IPS-18a (cell line): Measurements from ENCODE around the gene PI4K2A.

Experiments
- H3K27ac ChIP-seq: one replicate; pipeline ENCODE4 v1.5.1; 2013; ENCODE audit warnings: low read length
- H3K27me3 ChIP-seq: one replicate; pipeline ENCODE4 v1.6.1; 2013; ENCODE audit warnings: mild to moderate bottlenecking, low read length; ENCODE audit not compliant: control insufficient read depth, insufficient read depth
- H3K36me3 ChIP-seq: one replicate; pipeline ENCODE4 v1.6.1; 2013; ENCODE audit warnings: low read depth, low read length; ENCODE audit not compliant: control insufficient read depth
- H3K4me1 ChIP-seq: one replicate; pipeline ENCODE4 v1.6.1; 2013; ENCODE audit warnings: low read depth, low read length; ENCODE audit not compliant: control insufficient read depth
- H3K4me3 ChIP-seq: one replicate; pipeline ENCODE4 v1.5.1; 2013; ENCODE audit warnings: low read length
- H3K9ac ChIP-seq: one replicate; pipeline ENCODE4 v1.6.1; 2013; ENCODE audit warnings: mild to moderate bottlenecking, low read length, moderate library complexity
- H3K9me3 ChIP-seq: one replicate; pipeline ENCODE4 v1.6.1; 2013; ENCODE audit warnings: low read depth, low read length; ENCODE audit not compliant: control insufficient read depth

Gene PI4K2A

GRCh38 chr10:97608991-97609561 is 31.4 kb upstream of the PI4K2A start:
- Histone ChIP-seq H3K4me1 (no peaks in the 10 kb centered on the region), H3K9ac (no peak overlapping the region), H3K9me3 (no peaks in the 10 kb centered on the region), H3K27me3 (no peaks in the 10 kb centered on the region), H3K36me3 (no peaks in the 10 kb centered on the region), H3K27ac (no peak overlapping the region), H3K4me3 (no peak overlapping the region)

GRCh38 chr10:97611473-97611872 is 29.0 kb upstream of the PI4K2A start:
- no peak overlapping the region for H3K9ac ChIP-seq
- no peaks in the 10 kb centered on the region for H3K36me3 ChIP-seq
- no peaks in the 10 kb centered on the region for H3K9me3 ChIP-seq
- no peaks in the 10 kb centered on the region for H3K27me3 ChIP-seq
- H3K27ac ChIP-seq = no peak overlapping the region
- no peaks in the 10 kb centered on the region for H3K4me1 ChIP-seq
- H3K4me3 ChIP-seq = no peak overlapping the region

GRCh38 chr10:97612386-97612785 is 28.1 kb upstream of the PI4K2A start:
- Histone ChIP-seq H3K4me1 (no peaks in the 10 kb centered on the region), H3K9me3 (no peaks in the 10 kb centered on the region), H3K27ac (no peak overlapping the region), H3K36me3 (no peaks in the 10 kb centered on the region), H3K4me3 (no peak overlapping the region), H3K9ac (no peak overlapping the region), H3K27me3 (no peaks in the 10 kb centered on the region)

GRCh38 chr10:97618285-97618684 is 22.2 kb upstream of the PI4K2A start:
- Histone ChIP-seq H3K9me3 (no peaks in the 10 kb centered on the region), H3K27me3 (no peaks in the 10 kb centered on the region), H3K36me3 (no peaks in the 10 kb centered on the region), H3K9ac (no peak overlapping the region), H3K27ac (no peak overlapping the region), H3K4me1 (no peaks in the 10 kb centered on the region), H3K4me3 (no peak overlapping the region)

GRCh38 chr10:97618733-97619132 is 21.7 kb upstream of the PI4K2A start:
- Histone ChIP-seq H3K27ac (no peak overlapping the region), H3K4me1 (no peaks in the 10 kb centered on the region), H3K27me3 (no peaks in the 10 kb centered on the region), H3K9ac (no peak overlapping the region), H3K36me3 (no peaks in the 10 kb centered on the region), H3K4me3 (no peak overlapping the region), H3K9me3 (no peaks in the 10 kb centered on the region)

GRCh38 chr10:97623277-97623676 is 17.2 kb upstream of the PI4K2A start:
- Histone ChIP-seq H3K27ac (no peak overlapping the region), H3K4me1 (no peaks in the 10 kb centered on the region), H3K4me3 (no peak overlapping the region), H3K9me3 (no peaks in the 10 kb centered on the region), H3K27me3 (no peaks in the 10 kb centered on the region), H3K36me3 (no peaks in the 10 kb centered on the region), H3K9ac (no peak overlapping the region)

- H3K4me1 ChIP-seq = no peaks in the 10 kb centered on the region
- H3K27ac ChIP-seq = no peak overlapping the region
- no peak overlapping the region for H3K4me3 ChIP-seq
- H3K9ac ChIP-seq = no peak overlapping the region
- H3K27me3 ChIP-seq = no peaks in the 10 kb centered on the region
- no peaks in the 10 kb centered on the region for H3K36me3 ChIP-seq
- H3K9me3 ChIP-seq = no peaks in the 10 kb centered on the region
Measured at GRCh38 chr10:97627731-97628130, 12.7 kb upstream of the PI4K2A start.

GRCh38 chr10:97628228-97628627 is 12.2 kb upstream of the PI4K2A start:
- no peak overlapping the region for H3K4me3 ChIP-seq
- no peaks in the 10 kb centered on the region for H3K27me3 ChIP-seq
- H3K27ac ChIP-seq = no peak overlapping the region
- no peaks in the 10 kb centered on the region for H3K36me3 ChIP-seq
- no peak overlapping the region for H3K9ac ChIP-seq
- H3K4me1 ChIP-seq = no peaks in the 10 kb centered on the region
- no peaks in the 10 kb centered on the region for H3K9me3 ChIP-seq

- no peaks in the 10 kb centered on the region for H3K36me3 ChIP-seq
- no peak overlapping the region for H3K27ac ChIP-seq
- H3K4me1 ChIP-seq = no peaks in the 10 kb centered on the region
- H3K9me3 ChIP-seq = no peaks in the 10 kb centered on the region
- no peak overlapping the region for H3K4me3 ChIP-seq
- no peak overlapping the region for H3K9ac ChIP-seq
- no peaks in the 10 kb centered on the region for H3K27me3 ChIP-seq
Measured at GRCh38 chr10:97629289-97629688, 11.2 kb upstream of the PI4K2A start.

GRCh38 chr10:97631098-97631497 is 9.4 kb upstream of the PI4K2A start:
- no peaks in the 10 kb centered on the region for H3K36me3 ChIP-seq
- no peak overlapping the region for H3K4me3 ChIP-seq
- no peak overlapping the region for H3K9ac ChIP-seq
- H3K27me3 ChIP-seq = no peaks in the 10 kb centered on the region
- no peak overlapping the region for H3K27ac ChIP-seq
- H3K4me1 ChIP-seq = no peaks in the 10 kb centered on the region
- no peaks in the 10 kb centered on the region for H3K9me3 ChIP-seq

- no peaks in the 10 kb centered on the region for H3K9me3 ChIP-seq
- no peaks in the 10 kb centered on the region for H3K27me3 ChIP-seq
- peak within 1 kb of the TSS; percentile 15 for H3K27ac ChIP-seq
- peak within 1 kb of the TSS; percentile 87 for H3K9ac ChIP-seq
- no peaks in the 10 kb centered on the region for H3K4me1 ChIP-seq
- H3K4me3 ChIP-seq = peak within 1 kb of the TSS; percentile 92
- H3K36me3 ChIP-seq = no peaks in the 10 kb centered on the region
Measured at GRCh38 chr10:97632949-97633884, 7.3 kb upstream of the PI4K2A start, which contains the start of gene MORN4. TSS of gene MORN4 (minus strand) at chr10:97633500. CDS start at chr10:97619653, 13,847 bp downstream.

- H3K27ac ChIP-seq = peak overlapping the region; percentile 1
- peak overlapping the region; percentile 92 for H3K4me3 ChIP-seq
- peak overlapping the region; percentile 87 for H3K9ac ChIP-seq
- H3K36me3 ChIP-seq = no peaks in the 10 kb centered on the region
- no peaks in the 10 kb centered on the region for H3K4me1 ChIP-seq
- no peaks in the 10 kb centered on the region for H3K9me3 ChIP-seq
- no peaks in the 10 kb centered on the region for H3K27me3 ChIP-seq
Measured at GRCh38 chr10:97633921-97634320, 6.5 kb upstream of the PI4K2A start.
